Measurements from ENCODE around the gene MBD4. TPM values are rescaled to one million over a fixed set of nuclear protein-coding genes. Genes with fewer than 3 reads are reported as not detected.

MBD4 gene
- total and polyA plus RNA-seq, 2 of the 4 experiments (the other 2 are of a cell fraction): 13.8 to 15.0 TPM

GRCh38 chr3:129383292-129383860, 56.4 kb downstream of the MBD4 start (continued):
- TF ChIP-seq CTCF (conservative IDR thresholded peaks at IDR 0.05; ENCODE audit: low read depth, low read length): peak; percentile 90

GRCh38 chr3:129382366-129382765, 57.4 kb downstream of the MBD4 start:
- H3K4me1 ChIP-seq (ENCODE audit: control insufficient read depth, insufficient read depth, low read length): no peaks in the 10 kb centered on the region; the same call in 1 of the 2 replicates
- peaks cover 5% of the 10 kb centered on the region for H3K9me1 ChIP-seq (ENCODE audit: insufficient read depth, low read length)
- no peak overlapping the region for H3K23ac ChIP-seq (ENCODE audit: low read depth, low read length)
- in situ Hi-C loops (cut with MboI; ENCODE audit: low sequenced_read_pairs): loop anchor here (25.0 kb wide), 1 partner anchor 230 kb away; the partner anchor contains the start of gene PLXND1
- H3K36me3 ChIP-seq (ENCODE audit: control insufficient read depth, insufficient read depth, low read length): peaks cover 6% of the 10 kb centered on the region
- H3K9me3 ChIP-seq (ENCODE audit: control insufficient read depth, insufficient read depth, low read length): no peaks in the 10 kb centered on the region
- H2BK20ac ChIP-seq (ENCODE audit: low read depth, low read length): no peak overlapping the region
- H4K5ac ChIP-seq (ENCODE audit: low read depth, low read length): no peak overlapping the region
- no peak for TF ChIP-seq RFX5 (IDR thresholded peaks at IDR 0.05; ENCODE audit: low read depth, low read length)
- no peak for DNase-seq
- H2AK9ac ChIP-seq (replicated peaks; ENCODE audit: low read depth, low read length, poor library complexity): no peak overlapping the region
- ChIA-PET CTCF (interaction anchor here (0.7 to 1.0 kb wide), 2 partner anchors 46 to 442 kb away, joined by 3 to 4 read pairs; partner anchors contain the start of gene EFCAB12), POLR2A (ENCODE audit: unreplicated experiment) (no interaction called here)
- H3K14ac ChIP-seq (replicated peaks; ENCODE audit: low read depth, low read length): no peak overlapping the region
- H3K27ac ChIP-seq (ENCODE audit: insufficient read depth, low read length): no peak overlapping the region
- intact Hi-C loops (cut with micrococcal nuclease): loop anchor here (2.0 to 5.0 kb wide), 4 partner anchors 58 to 552 kb away; partner anchors contain the start of gene IFT122
- dilution Hi-C loops (cut with HindIII; ENCODE audit: low sequenced_read_pairs, unreplicated experiment): no loop called here
- no peak overlapping the region for H3K18ac ChIP-seq (ENCODE audit: low read depth, low read length)
- H2AK5ac ChIP-seq (ENCODE audit: low read depth, low read length): no peak overlapping the region
- no TSS peak for BruUV-seq (replicated peaks)
- no peaks in the 10 kb centered on the region for H4K20me1 ChIP-seq (ENCODE audit: insufficient read depth, low read length)
- no peak overlapping the region for H3K9ac ChIP-seq (ENCODE audit: low read depth, low read length)
- H3K4me2 ChIP-seq (ENCODE audit: low read depth, low read length): no peak overlapping the region
- no peak overlapping the region for H2AFZ ChIP-seq (replicated peaks; ENCODE audit: low read length, poor library complexity)
- no peaks in the 10 kb centered on the region for H3K27me3 ChIP-seq (ENCODE audit: control insufficient read depth, insufficient read depth, low read length)
- WGBS, 2 experiments (ENCODE audit: extremely low coverage in 2 of 2, insufficient read length in 1 of 2): 80% methylated on average over 1 of the region's 2 CpGs; no CpG with 5 or more reads in 1 of the 2 experiments
- H4K91ac ChIP-seq (ENCODE audit: insufficient read depth, low read depth, low read length): no peak overlapping the region
- H2BK5ac ChIP-seq (ENCODE audit: low read depth, low read length, poor library complexity, severe bottlenecking): no peak overlapping the region
- no peak for ATAC-seq (ENCODE audit: low read depth)
- H3K4ac ChIP-seq (ENCODE audit: low read depth, low read length): no peak overlapping the region
- H3K4me3 ChIP-seq (ENCODE audit: insufficient read depth, low read depth, low read length): no peak overlapping the region
- peaks cover 10 to 14% of the 10 kb centered on the region in 2 experiments; a peak in 3 of 4 replicates for H3K79me1 ChIP-seq (ENCODE audit: low read depth in 1 of 2, low read length in 2 of 2)
- H2BK15ac ChIP-seq (ENCODE audit: low read depth, low read length): no peak overlapping the region
- no peak overlapping the region for H2BK120ac ChIP-seq (ENCODE audit: low read depth, low read length)
- no peak overlapping the region for H4K8ac ChIP-seq (ENCODE audit: low read depth in 2 of 2, low read length in 2 of 2)
- H3K56ac ChIP-seq (ENCODE audit: extremely low read depth, insufficient read depth, low read length): no peak overlapping the region

Small RNA genes lying within 50 kb of the gene (microRNA-seq; reads per million reads assigned to microRNA genes)
- gene SNORA7B (ENCODE audit: insufficient read depth, insufficient read length): not detected

Small RNA genes lying within 50 kb of the gene (small RNA-seq; reads per million reads assigned to genes)
- gene SNORA7B: 0 to 0.08 (median 0) reads per million in 5 experiments

Other genes with a start within 250 kb of the MBD4 start
- 440 and 446 TPM in 2 replicates for gene COPG1, start 190.3 kb downstream of the MBD4 start, total RNA-seq (2012; rRNA removed)
- 179 and 203 TPM in 2 replicates for gene COPG1, start 190.3 kb downstream of the MBD4 start, polyA plus RNA-seq (2012; rRNA removed)
- 25.8 and 26.0 TPM in 2 replicates for gene HMCES, start 161.1 kb downstream of the MBD4 start, total RNA-seq (2012; rRNA removed)
- 25.9 and 30.5 TPM in 2 replicates for gene HMCES, start 161.1 kb downstream of the MBD4 start, polyA plus RNA-seq (2012; rRNA removed)
- under 0.01 TPM in 2 replicates for gene EFCAB12, start 11.3 kb downstream of the MBD4 start, total RNA-seq (2012; rRNA removed)
- gene EFCAB12, start 11.3 kb downstream of the MBD4 start, polyA plus RNA-seq (2012; rRNA removed): 0.09 and 0.17 TPM in 2 replicates
- gene IFT122, start 276 bp upstream of the MBD4 start, total RNA-seq (2012; rRNA removed): 27.2 and 28.0 TPM in 2 replicates
- 16.8 and 17.1 TPM in 2 replicates for gene IFT122, start 276 bp upstream of the MBD4 start, polyA plus RNA-seq (2012; rRNA removed)
- not detected in 2 replicates for gene RHO, start 88.7 kb upstream of the MBD4 start, total RNA-seq (2012; rRNA removed)
- gene RHO, start 88.7 kb upstream of the MBD4 start, polyA plus RNA-seq (2012; rRNA removed): not detected in 2 replicates
- gene H1-8, start 103.2 kb upstream of the MBD4 start, total RNA-seq (2012; rRNA removed): not detected in 2 replicates
- not detected in 2 replicates for gene H1-8, start 103.2 kb upstream of the MBD4 start, polyA plus RNA-seq (2012; rRNA removed)
- gene PLXND1, start 166.7 kb upstream of the MBD4 start, total RNA-seq (2012; rRNA removed): 19.2 and 22.5 TPM in 2 replicates
- 64.5 and 67.1 TPM in 2 replicates for gene PLXND1, start 166.7 kb upstream of the MBD4 start, polyA plus RNA-seq (2012; rRNA removed)

Measured in IMR-90 (cell line).